Natural killer cell treated with Interleukin-12 subunit alpha and Interleukin-12 subunit beta and Interleukin-15 and Interleukin-18, amount 100 ng/mL, for 72 hours (primary cell): ENCODE results near the gene ZNF799. TPM values are rescaled to one million over a fixed set of nuclear protein-coding genes. Genes with fewer than 3 reads are reported as not detected.

Experiments
- total RNA-seq, 2 donors: library from RNA; stranded (reverse); gene quantifications; one replicate each; pipeline ENCODE4 v1.2.3, GENCODE V29; 2022

ZNF799 gene
- total RNA-seq, 2 donors from 2014 or later = 3.2 to 6.4 TPM

Other genes with a start within 250 kb of the ZNF799 start
- 1 to 10 TPM; 5.1 to 7.8 TPM for gene ZNF625, start 244.5 kb downstream of the ZNF799 start, total RNA-seq
- gene ZNF136, start 238.2 kb downstream of the ZNF799 start, total RNA-seq = 10 to 100 TPM; 12.1 to 20.9 TPM
- 10 to 100 TPM; 11.7 to 15.7 TPM for gene ZNF44, start 106.4 kb downstream of the ZNF799 start, total RNA-seq
- gene ZNF563, start 67.6 kb downstream of the ZNF799 start, total RNA-seq = 1 to 10 TPM; 2.3 TPM
- gene ZNF442, start 35.6 kb downstream of the ZNF799 start, total RNA-seq = 1 to 10 TPM in 1 of 2 donors, under 1 TPM in 1; 0.47 to 3.2 TPM
- gene ZNF443, start 39.8 kb upstream of the ZNF799 start, total RNA-seq = 1 to 10 TPM; 2.2 to 2.5 TPM
- 1 to 10 TPM; 1.3 to 1.6 TPM for gene ZNF709, start 83.5 kb upstream of the ZNF799 start, total RNA-seq
- gene ZNF564, start 150.2 kb upstream of the ZNF799 start, total RNA-seq = 10 to 100 TPM; 12.5 to 13.2 TPM
- 10 to 100 TPM; 12.5 to 15.6 TPM for gene ZNF490, start 209.5 kb upstream of the ZNF799 start, total RNA-seq
- gene ZNF791, start 209.6 kb upstream of the ZNF799 start, total RNA-seq = 10 to 100 TPM; 28.7 to 29.1 TPM